Spleen (tissue), 11 donors: ENCODE data around the gene SPHK2. TPM values are rescaled to one million over a fixed set of nuclear protein-coding genes. Genes with fewer than 3 reads are reported as not detected.

Experiments
- DNase-seq: peaks from one replicate; pipeline ENCODE4 v3.0.0-alpha.2; 2020
- H3K27ac ChIP-seq, 8 donors: fragments of 200-600 bp; sonication (generic) in 7 of 8; 1 replicate in 4 of 8; 2 replicates in 4 of 8; pipeline versions ENCODE4 v1.5.0 to v1.8.0; 2016 to 2021; ENCODE audit warnings: inconsistent platforms in 4 of 8, mild to moderate bottlenecking in 4 of 8, moderate library complexity in 1 of 8
- H3K27me3 ChIP-seq, 7 donors: fragments of 200-600 bp; sonication (generic) in 6 of 7; replicated peaks in 1 of 7; 1 replicate in 4 of 7; 2 replicates in 3 of 7; pipeline versions ENCODE4 v1.5.0 to v1.8.0; 2016 to 2021; ENCODE audit warnings: inconsistent platforms in 3 of 7, mild to moderate bottlenecking in 1 of 7
- H3K36me3 ChIP-seq, 6 donors: fragments of 200-600 bp; sonication (generic) in 5 of 6; 1 replicate in 4 of 6; 2 replicates in 2 of 6; pipeline versions ENCODE4 v1.5.0 to v1.8.0; 2016 to 2021; ENCODE audit warnings: inconsistent platforms in 2 of 6
- H3K4me1 ChIP-seq, 6 donors: fragments of 200-600 bp; sonication (generic) in 5 of 6; 1 replicate in 3 of 6; 2 replicates in 3 of 6; pipeline versions ENCODE4 v1.5.0 to v1.8.0; 2016 to 2021; ENCODE audit warnings: inconsistent platforms in 3 of 6
- H3K4me3 ChIP-seq, 8 donors: fragments of 200-600 bp; sonication (generic) in 7 of 8; 1 replicate in 4 of 8; 2 replicates in 4 of 8; pipeline versions ENCODE4 v1.5.0 to v1.8.0; 2016 to 2021; ENCODE audit warnings: inconsistent platforms in 4 of 8, mild to moderate bottlenecking in 4 of 8, moderate library complexity in 2 of 8
- H3K9me3 ChIP-seq, 8 donors: fragments of 200-600 bp; sonication (generic) in 7 of 8; 1 replicate in 4 of 8; 2 replicates in 4 of 8; pipeline versions ENCODE4 v1.5.0 to v1.8.0; 2016 to 2021; ENCODE audit warnings: inconsistent platforms in 4 of 8
- CTCF ChIP-seq, 11 experiments: fragments of 200-600 bp in 7 of 11; fragments of 450-650 bp in 4 of 11; sonication (generic) in 4 of 11; IDR thresholded peaks in 8 of 11; conservative IDR thresholded peaks in 3 of 11; 1 replicate in 7 of 11; 2 replicates in 4 of 11; pipeline versions ENCODE4 v1.4.0 to v1.8.0; 2016 to 2021; ENCODE audit warnings: antibody characterized with exemption in 11 of 11, inconsistent platforms in 4 of 11, mild to moderate bottlenecking in 1 of 11
- POLR2A ChIP-seq, 3 donors: fragments of 450-650 bp; IDR thresholded peaks; one replicate each; pipeline ENCODE4 v1.5.1; 2017; ENCODE audit warnings: antibody characterized with exemption in 3 of 3, mild to moderate bottlenecking in 1 of 3
- POLR2AphosphoS5 ChIP-seq, 3 donors: sonication (generic); formaldehyde crosslinking; IDR thresholded peaks; one replicate each; pipeline ENCODE4 v1.5.1; 2017; ENCODE audit warnings: antibody characterized with exemption in 3 of 3
- WGBS, 5 donors: extraction: QIAGEN DNeasy Blood & Tissue Kit in 3 of 5; methylation state at CpG; one replicate each; pipeline versions ENCODE4 v1.1.5 to v1.1.7; 2013 to 2018; 5-methylcytosine and 5-hydroxymethylcytosine counted together
- intact Hi-C: fragments of 100-400 bp; cut with DNase I; formaldehyde crosslinking; loops from one replicate; pipeline ENCODE4 v1.15.0; 2023; ENCODE audit warnings: low total_unique reads
- polyA plus RNA-seq, 3 donors: library from polyadenylated mRNA; stranded (reverse); fragments of 200-250 nt; gene quantifications; one replicate each; pipeline ENCODE4 v1.2.1, GENCODE V29; 2013
- total RNA-seq, 7 donors: library from RNA; depleted of rRNA in 3 of 7; stranded (reverse); fragments of >200 nt in 3 of 7; fragmentation: NEBNext Ultra II Directional in 4 of 7; extraction: Animal tissue kit (Norgen Biotek cat#: 25700) in 4 of 7; gene quantifications; one replicate each; pipeline versions ENCODE4 v1.1.0 to v1.2.1, GENCODE V29; 2016 to 2021
- donor health status: healthy with polysubstance abuse.
- donor health status: DM: no; HTN: no; CAD: no; lungs with moderate emphysema.
- donor health status: DM: no; HTN: no; CAD: no.
- donor health status: Bipolar disorder and iron deficiency.
- donor health status: healthy.
- donor health status: DM: no; HTN: no; CAD: no.
- donor health status: DM: yes; HTN: yes; CAD: no.

SPHK2 gene
- total and polyA plus RNA-seq, 10 donors = 7.9 to 26.5 (median 21.3) TPM

DNA sequence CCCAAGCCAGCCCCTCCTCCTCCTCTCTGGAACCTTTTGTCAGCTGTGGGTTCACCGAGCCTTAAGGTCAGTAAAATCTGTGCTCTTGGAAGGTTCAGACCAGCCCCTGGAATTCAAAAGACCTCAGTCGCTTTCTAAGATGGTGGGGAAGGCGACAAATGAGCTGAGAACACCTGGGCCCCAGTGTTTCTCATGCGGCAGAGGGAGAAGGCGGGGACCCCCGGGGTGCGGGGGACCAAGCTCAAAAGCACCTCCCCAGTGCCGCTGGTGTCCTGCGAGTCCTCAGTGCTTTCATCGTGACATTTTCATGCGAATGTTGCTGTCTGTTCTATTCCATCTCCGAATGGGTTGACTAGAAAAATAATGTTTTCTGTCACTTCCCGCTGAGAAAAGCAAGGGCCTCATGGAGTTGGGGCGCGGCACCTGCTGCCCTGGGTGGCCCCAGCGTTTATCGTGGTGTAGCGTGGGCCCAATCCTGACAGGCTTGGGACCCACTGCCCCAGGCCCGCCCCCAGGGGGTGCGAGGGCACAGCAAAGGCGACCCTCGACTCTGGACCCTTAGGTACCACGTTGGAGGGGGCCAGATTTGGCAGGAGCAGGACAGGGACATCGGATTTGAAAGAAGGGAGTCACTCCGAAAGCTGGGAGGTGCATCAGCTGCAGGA lies 54.3 kb downstream of the SPHK2 start:
- intact Hi-C loops = no loop called here
- Histone ChIP-seq H3K27me3 (no peaks in the 10 kb centered on the region), H3K4me1 (peaks cover 7 to 19% (median 13%) of the 10 kb centered on the region in 6 donors), H3K27ac (no peak overlapping the region), H3K4me3 (no peak overlapping the region), H3K36me3 (no peaks in the 10 kb centered on the region), H3K9me3 (no peaks in the 10 kb centered on the region)
- 78 to 87% (median 83%) methylated on average over 23 to 25 of the region's 25 CpGs for WGBS, 5 donors
- TF ChIP-seq POLR2AphosphoS5 (IDR thresholded peaks at IDR 0.05) = no peak
- no peak for TF ChIP-seq POLR2A (IDR thresholded peaks at IDR 0.05)
- TF ChIP-seq CTCF (IDR thresholded peaks at IDR 0.05 in 8 of 11, conservative IDR thresholded peaks at IDR 0.05 in 3 of 11) = no peak
- DNase-seq = no peak

DNA sequence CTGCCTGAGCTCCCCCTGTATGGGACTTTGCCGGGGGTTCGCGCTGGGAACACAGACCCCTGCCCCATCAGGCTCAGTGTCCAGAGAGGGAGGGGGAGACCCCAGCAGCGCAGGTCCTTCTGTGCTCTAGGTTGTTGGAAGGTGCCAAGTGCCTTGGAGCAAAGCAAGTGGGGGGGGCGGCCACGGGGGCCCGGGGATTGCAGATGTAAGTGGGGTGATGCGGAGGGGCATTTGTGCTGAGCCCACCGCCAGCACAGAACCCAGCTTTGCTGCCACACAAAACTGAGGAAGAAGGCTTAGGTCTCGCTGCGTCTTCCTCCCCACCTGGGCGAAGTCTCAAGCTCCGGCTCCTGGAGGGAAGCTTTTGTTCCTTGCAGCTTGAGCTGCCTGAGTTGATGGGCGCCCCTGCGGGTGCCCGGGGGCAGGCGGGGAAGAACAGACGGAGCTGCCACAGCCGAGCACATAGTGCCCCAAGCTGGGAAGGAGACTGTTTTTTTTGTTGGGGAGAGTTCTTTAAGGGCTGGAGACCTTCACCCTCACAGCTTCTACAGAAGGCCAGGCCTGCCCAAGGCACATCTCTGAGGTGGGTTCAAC lies 55.0 kb downstream of the SPHK2 start:
- peak overlapping the region in 6 of 8 donors; percentile 58 to 77 (median 70) for H3K27ac ChIP-seq
- TF ChIP-seq POLR2AphosphoS5 (IDR thresholded peaks at IDR 0.05) (no peak), CTCF (IDR thresholded peaks at IDR 0.05 in 8 of 11, conservative IDR thresholded peaks at IDR 0.05 in 3 of 11) (no peak), POLR2A (IDR thresholded peaks at IDR 0.05) (no peak)
- H3K4me1 ChIP-seq = peaks cover 7 to 19% (median 13%) of the 10 kb centered on the region in 6 donors
- H3K9me3 ChIP-seq = no peaks in the 10 kb centered on the region
- 88 to 93% (median 91%) methylated on average over 7 to 19 of the region's 19 CpGs for WGBS, 5 donors
- H3K27me3 ChIP-seq = no peaks in the 10 kb centered on the region
- no peak overlapping the region for H3K4me3 ChIP-seq
- no peaks in the 10 kb centered on the region for H3K36me3 ChIP-seq
- intact Hi-C loops = no loop called here
- no peak for DNase-seq

DNA sequence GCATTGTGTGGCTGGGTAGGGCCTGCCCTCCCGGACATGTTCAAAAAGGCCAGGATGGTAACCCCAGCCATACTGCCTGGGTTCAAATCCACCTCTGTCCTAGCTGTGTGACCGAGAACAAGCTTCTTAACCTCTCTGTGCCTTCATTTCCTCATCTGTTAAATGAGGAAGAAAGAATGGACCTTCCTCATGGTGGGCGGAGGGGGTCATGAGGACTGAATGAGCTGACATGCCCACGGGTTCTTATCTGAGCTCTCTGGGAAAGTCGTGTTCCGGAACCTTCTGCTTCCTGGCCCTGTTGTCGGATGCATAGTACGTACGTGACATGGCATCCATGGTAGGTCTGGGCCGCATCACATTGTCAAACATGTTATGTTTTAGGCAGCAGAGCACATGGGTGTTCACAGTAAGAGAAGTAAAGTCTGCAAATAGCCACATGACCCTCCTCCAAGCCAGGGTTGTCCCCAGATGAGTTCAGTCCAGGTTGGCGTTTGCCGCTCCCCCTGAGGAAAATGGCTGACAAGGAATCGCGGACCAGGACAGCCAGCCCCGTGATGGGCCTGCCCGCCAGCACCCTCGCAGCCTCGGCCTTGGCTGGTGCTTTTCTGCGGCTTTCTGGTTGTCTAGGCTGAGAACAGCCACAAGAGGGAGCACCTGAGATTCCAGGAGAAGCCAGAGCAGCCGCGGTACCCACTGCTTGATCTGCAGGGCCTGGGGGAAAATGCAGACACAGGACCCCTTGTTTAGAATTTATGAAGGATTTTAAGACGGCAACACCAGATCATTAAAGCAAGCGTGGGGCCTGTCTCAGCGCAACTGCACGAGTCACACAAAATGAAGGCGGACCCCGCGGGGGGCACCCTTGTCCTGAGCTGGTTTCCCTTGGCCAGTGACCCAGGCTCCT lies 55.9 kb downstream of the SPHK2 start:
- peak; percentile 64 to 93 (median 89) for TF ChIP-seq CTCF (IDR thresholded peaks at IDR 0.05 in 8 of 11, conservative IDR thresholded peaks at IDR 0.05 in 3 of 11)
- TF ChIP-seq POLR2AphosphoS5 (IDR thresholded peaks at IDR 0.05) = peak; percentile 53 to 80 (median 72)
- TF ChIP-seq POLR2A (IDR thresholded peaks at IDR 0.05) = no peak
- 30 to 42% (median 36%) methylated on average over 24 to 28 of the region's 28 CpGs for WGBS, 5 donors
- no peak overlapping the region for H3K4me3 ChIP-seq
- H3K9me3 ChIP-seq = no peaks in the 10 kb centered on the region
- peaks cover 7 to 19% (median 13%) of the 10 kb centered on the region in 6 donors for H3K4me1 ChIP-seq
- H3K36me3 ChIP-seq = no peaks in the 10 kb centered on the region
- intact Hi-C loops = no loop called here
- H3K27ac ChIP-seq = peak overlapping the region; percentile 6 to 77 (median 64)
- H3K27me3 ChIP-seq = no peaks in the 10 kb centered on the region
- DNase-seq = peak; percentile 89
